HG03520 (cell line): ENCODE measurements around the gene OR7A5.
"Not testable (repeated sequence)": the region's sequence is repeated elsewhere in the genome, so short reads cannot be mapped to it uniquely, and the experiment has no call there.

Source experiments
- ATAC-seq: cut with Tn5 transposase; IDR thresholded peaks from one replicate; pipeline ENCODE4 v1.9.1; 2021; ENCODE audit warnings: mild to moderate bottlenecking, moderate library complexity; ENCODE audit not compliant: unreplicated experiment

The OR7A5 gene

GRCh38 chr19:14785102-14785793, 49.7 kb downstream of the OR7A5 start:
- not testable (repeated sequence) for ATAC-seq

DNA sequence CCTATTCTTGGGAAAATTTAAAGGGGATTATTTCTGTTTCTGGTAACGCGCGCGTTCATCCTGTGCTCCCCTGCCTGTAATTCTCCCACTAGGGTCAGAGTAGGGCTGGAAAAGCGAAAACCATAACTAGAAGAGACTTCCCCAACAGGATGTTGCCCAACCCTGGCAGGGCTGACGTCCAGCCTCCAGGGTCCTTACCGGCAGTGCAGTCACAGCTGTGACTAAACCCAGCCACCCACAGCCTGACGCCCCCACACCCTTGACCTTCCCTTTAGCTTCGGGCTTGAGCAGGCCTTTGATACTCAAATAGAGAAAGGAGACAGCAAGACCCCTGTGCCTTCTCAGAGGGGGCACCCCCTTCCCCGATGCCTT, 50.3 kb downstream of the OR7A5 start:
- not testable (repeated sequence) for ATAC-seq

DNA sequence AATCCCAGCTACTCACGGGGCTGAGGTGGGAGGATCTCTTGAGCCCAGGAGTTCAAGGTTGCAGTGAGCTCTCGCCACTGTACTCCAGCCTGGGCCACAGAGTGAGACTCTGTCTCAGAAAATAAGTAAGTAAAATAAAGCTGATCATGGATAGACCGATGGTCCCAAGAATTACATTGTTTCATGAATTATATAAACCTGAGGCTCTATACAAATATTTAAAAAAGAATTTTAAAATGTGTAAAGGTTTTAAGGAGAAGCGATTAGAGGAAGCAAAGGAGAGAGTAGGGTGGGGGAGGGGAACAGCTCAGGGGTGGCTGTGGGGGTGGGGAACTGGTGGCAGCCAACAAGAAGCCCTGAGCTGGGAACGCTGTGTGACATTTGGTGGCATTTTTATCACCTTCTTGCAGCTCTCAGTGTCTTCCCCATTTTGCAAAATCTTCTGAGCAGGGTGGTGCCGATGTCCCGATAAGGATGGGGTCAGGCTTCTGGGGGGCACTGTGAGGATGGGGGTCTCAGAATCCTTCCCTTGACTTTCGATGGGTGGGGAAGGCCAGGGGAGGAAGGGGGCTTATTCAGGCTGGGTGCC, 51.5 kb downstream of the OR7A5 start:
- ATAC-seq = not testable (repeated sequence)

- ATAC-seq = no peak
Observed at GRCh38 chr19:14782626-14783409, 52.2 kb downstream of the OR7A5 start.

DNA sequence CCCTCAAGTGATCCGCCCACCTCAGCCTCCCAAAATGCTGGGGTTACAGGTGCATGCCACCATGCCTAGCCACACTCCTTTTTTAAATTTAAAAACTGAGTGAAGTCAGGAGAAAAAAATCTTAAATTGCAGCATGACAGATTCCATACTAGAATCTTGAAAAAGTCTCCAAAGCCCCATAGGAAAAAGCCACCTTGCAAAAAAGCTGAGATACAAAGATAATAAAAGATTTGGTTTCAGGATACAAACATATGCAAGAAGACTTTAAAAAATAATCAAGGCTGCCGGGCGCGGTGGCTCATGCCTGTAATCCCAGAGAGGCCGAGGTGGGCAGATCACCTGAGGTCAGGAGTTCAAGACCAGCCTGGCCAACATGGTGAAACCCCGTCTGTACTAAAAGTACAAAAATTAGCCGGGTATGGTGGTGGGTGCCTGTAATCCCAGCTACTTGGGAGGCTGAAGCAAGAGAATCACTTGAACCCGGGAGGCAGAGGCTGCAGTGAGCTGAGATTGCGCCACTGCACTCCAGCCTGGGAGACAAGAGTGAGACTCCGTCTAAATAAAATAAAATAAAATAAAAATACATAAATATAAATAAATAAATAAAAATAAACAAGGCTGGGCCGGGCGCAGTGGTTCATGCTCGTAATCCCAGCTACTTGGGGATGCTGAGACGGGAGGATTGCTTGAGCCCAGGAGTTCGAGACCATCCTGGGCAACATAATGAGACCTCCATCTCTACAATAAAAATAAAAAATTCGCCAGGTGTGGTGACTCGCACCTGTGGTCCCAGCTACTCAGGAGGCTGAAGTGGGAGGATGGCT, 53.1 kb downstream of the OR7A5 start:
- ATAC-seq = not testable (repeated sequence)

- not testable (repeated sequence) for ATAC-seq
Observed at GRCh38 chr19:14780622-14781225, 54.3 kb downstream of the OR7A5 start.

GRCh38 chr19:14779151-14779550, 55.8 kb downstream of the OR7A5 start:
- ATAC-seq = no peak

DNA sequence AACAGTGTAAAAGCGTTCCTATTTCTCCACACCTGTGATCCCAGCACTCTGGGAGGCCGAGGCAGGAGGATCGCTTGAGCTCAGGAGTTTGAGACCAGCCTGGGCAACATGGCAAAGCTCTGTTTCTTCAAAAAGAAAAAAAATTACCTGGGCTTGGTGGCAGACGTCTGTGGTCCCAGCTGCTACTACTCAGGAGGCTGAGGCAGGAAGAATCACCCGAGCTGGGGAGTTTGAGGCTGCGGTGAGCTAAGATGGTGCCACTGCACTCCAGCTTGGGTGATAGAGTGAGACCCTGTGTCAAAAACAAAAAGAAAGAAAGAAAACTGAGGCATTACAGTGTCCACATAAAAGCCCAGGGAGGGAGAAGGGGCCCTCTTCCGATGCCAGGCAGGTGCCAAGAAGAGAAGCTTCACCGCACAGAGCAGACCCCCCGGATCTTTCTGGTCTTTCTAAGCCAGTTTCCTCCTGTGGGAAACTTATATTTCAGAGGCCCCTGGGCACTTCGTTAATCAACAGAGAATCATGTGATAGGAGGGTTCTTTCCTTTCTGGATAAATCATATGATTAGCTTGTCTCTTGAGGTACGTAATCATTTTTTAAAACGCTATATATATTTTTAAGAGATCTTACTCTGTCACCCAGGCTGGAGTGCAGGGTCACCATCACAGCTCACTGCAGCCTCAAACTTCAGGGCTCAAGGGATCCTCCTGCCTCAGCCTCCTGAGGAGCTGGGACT, 56.7 kb downstream of the OR7A5 start, which contains the start of gene ADGRE2:
ADGRE2 (minus strand) TSS at position 451 of the 736 bp plus-strand sequence. CDS start 1,804 bp downstream, outside the sequence.
- not testable (repeated sequence) for ATAC-seq

DNA sequence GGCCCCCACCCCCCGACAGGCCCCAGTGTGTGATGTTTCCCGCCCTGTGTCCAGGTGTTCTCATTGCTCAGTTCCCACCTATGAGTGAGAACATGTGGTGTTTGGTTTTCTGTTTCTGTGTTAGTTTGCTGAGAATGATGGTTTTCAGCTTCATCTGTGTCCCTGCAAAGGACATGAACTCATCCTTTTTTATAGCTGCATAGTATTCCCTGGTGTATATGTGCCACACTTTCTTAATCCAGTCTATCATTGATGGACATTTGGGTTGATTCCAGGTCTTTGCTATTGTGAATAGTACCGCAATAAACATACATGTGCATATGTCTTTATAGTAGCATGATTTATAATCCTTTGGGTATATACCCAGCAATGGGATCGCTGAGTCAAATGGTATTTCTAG, 57.3 kb downstream of the OR7A5 start:
- not testable (repeated sequence) for ATAC-seq
